SJSA1 (cell line): ENCODE measurements around the gene TRIM66. TPM values are rescaled to one million over a fixed set of nuclear protein-coding genes. Genes with fewer than 3 reads are reported as not detected.

Experiments
- DNase-seq, 2 experiments: peaks; one replicate each; pipeline ENCODE4 v3.0.0-alpha.2; 2015 to 2020; ENCODE audit warnings: low spot score in 2 of 2, low read depth in 1 of 2
- H3K27ac ChIP-seq: fragments of 250-450 bp; sonication (Bioruptor Pico); 2 replicates; pipeline ENCODE4 v1.5.1; 2020; ENCODE audit warnings: mild to moderate bottlenecking, moderate library complexity
- H3K27me3 ChIP-seq: fragments of 250-450 bp; sonication (Bioruptor Pico); replicated peaks from 2 replicates; pipeline ENCODE4 v1.5.1; 2020; ENCODE audit warnings: mild to moderate bottlenecking, moderate library complexity
- H3K36me3 ChIP-seq: fragments of 250-450 bp; sonication (Bioruptor Pico); 2 replicates; pipeline ENCODE4 v1.5.1; 2020; ENCODE audit warnings: mild to moderate bottlenecking
- H3K4me1 ChIP-seq: fragments of 250-450 bp; sonication (Bioruptor Pico); replicated peaks from 2 replicates; pipeline ENCODE4 v1.6.1; 2021; ENCODE audit warnings: mild to moderate bottlenecking
- H3K4me3 ChIP-seq: fragments of 250-450 bp; sonication (Bioruptor Pico); 2 replicates; pipeline ENCODE4 v1.5.1; 2020; ENCODE audit warnings: mild to moderate bottlenecking
- H3K9me3 ChIP-seq: fragments of 250-450 bp; sonication (Bioruptor Pico); replicated peaks from 2 replicates; pipeline ENCODE4 v1.5.1; 2020; ENCODE audit warnings: mild to moderate bottlenecking
- total RNA-seq: library from RNA; depleted of rRNA; stranded (reverse); fragments of >200 nt; shearing (Covaris generic); gene quantifications from 2 replicates; pipeline ENCODE4 v1.2.3, GENCODE V29; 2014

The TRIM66 gene
- total RNA-seq, 1 experiment from 2014 or later: 3.1 TPM

DNA sequence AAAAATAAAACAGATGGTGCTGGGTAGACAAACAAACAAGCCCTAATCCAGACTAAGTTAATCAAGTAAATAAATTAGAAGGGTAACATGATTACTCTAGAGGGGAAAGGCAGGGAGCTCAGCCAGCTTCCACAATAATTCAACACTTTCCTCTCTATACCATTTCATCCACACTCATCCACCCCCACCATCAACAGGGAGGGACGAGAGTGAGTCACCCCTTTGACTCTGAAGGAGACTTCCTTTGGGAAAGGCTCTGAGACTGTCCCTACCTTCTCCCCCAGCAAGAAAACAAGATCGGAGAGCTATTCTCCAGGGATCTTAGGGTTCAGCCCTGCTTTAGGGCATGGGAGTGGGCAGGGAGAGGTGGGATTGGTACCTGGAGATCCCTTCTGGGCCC is 33.1 kb downstream of the TRIM66 start:
- Histone ChIP-seq H3K4me3 (no peak overlapping the region), H3K36me3 (no peaks in the 10 kb centered on the region), H3K9me3 (no peaks in the 10 kb centered on the region), H3K27me3 (no peaks in the 10 kb centered on the region), H3K27ac (no peak overlapping the region), H3K4me1 (peaks cover 5% of the 10 kb centered on the region)
- DNase-seq: peak in 1 of 2 experiments; percentile 20

DNA sequence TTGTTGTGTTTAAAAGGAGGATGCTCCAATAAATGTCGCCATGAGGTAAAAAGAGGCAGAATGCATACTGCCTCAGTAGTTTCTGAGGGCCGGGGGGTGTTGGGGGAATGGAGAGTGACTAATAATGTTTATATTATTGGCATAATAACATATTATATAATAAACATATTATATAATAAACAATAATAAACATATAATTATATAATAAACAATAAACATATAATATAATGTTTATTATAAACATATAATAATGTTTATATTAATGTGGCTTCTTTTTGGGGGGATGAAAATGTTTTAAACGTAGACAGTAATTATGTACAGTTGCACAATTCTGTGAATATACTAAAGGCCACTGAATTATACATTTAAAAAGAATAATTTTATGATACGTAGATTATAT is 35.6 kb downstream of the TRIM66 start:
- H3K27me3 ChIP-seq: no peaks in the 10 kb centered on the region
- DNase-seq: no peak
- H3K4me1 ChIP-seq: peaks cover 5% of the 10 kb centered on the region
- no peaks in the 10 kb centered on the region for H3K9me3 ChIP-seq
- H3K36me3 ChIP-seq: no peaks in the 10 kb centered on the region
- H3K27ac ChIP-seq: no peak overlapping the region
- no peak overlapping the region for H3K4me3 ChIP-seq

DNA sequence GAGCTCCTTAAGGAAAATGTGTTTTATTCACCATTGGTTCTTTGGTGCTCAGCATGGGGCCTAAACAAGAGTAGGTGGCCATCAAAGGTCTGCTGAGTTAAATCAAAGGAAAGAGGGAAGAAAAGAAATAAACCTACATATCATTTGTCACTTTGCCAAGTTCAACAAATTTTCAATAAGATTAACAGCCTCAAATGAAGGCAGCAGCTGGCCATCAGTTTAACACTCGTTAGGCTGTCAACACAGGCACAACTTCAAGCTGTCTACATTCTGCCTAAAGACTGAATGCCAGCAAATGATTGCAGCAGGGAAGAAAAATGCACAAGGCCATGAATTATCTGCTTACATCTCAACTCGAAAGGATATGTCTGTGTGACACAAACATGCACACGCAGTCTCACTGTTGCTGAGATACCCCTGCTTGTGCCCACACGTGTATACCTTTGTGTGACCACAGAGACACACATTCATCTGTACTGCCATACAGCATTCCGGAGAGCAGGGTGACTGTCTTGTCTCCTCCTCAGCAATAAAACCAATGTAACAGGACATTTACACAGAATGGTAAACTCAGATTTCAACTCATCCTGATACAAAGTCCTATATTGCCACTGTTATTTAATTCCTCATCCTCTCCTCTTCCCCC is 40.1 kb downstream of the TRIM66 start:
- no peaks in the 10 kb centered on the region for H3K4me1 ChIP-seq
- H3K36me3 ChIP-seq: no peaks in the 10 kb centered on the region
- H3K4me3 ChIP-seq: no peak overlapping the region
- no peaks in the 10 kb centered on the region for H3K27me3 ChIP-seq
- H3K9me3 ChIP-seq: no peaks in the 10 kb centered on the region
- H3K27ac ChIP-seq: no peak overlapping the region
- DNase-seq: no peak

- H3K36me3 ChIP-seq: no peaks in the 10 kb centered on the region
- no peaks in the 10 kb centered on the region for H3K27me3 ChIP-seq
- DNase-seq: no peak
- H3K4me3 ChIP-seq: no peak overlapping the region
- H3K27ac ChIP-seq: no peak overlapping the region
- H3K9me3 ChIP-seq: no peaks in the 10 kb centered on the region
- no peaks in the 10 kb centered on the region for H3K4me1 ChIP-seq
Measured at GRCh38 chr11:8641332-8641731, 41.1 kb downstream of the TRIM66 start.

GRCh38 chr11:8640267-8640906 is 42.1 kb downstream of the TRIM66 start:
- DNase-seq: no peak
- Histone ChIP-seq H3K4me1 (no peaks in the 10 kb centered on the region), H3K4me3 (no peak overlapping the region), H3K27ac (no peak overlapping the region), H3K27me3 (no peaks in the 10 kb centered on the region), H3K36me3 (no peaks in the 10 kb centered on the region), H3K9me3 (no peaks in the 10 kb centered on the region)

DNA sequence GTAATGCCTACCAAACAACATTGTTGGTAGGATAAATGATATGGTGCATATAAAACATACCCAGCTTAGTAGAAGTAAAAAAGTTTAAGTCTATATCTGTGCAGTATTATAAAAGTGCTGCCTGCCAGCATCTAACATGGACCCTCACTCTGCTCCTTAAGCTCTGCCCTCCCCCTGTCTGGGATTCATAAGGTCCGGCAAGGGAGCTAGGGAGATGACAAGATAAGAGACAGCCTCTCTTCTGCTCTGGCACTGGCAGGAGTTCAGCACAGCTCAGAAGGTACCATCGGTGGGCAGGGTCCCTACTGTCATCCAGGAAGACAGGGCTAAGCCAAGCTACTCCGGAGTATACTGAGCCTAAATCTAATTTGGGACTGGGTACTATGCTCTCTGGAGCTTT is 42.8 kb downstream of the TRIM66 start:
- no peaks in the 10 kb centered on the region for H3K36me3 ChIP-seq
- H3K4me1 ChIP-seq: no peaks in the 10 kb centered on the region
- no peak overlapping the region for H3K4me3 ChIP-seq
- DNase-seq: no peak
- H3K9me3 ChIP-seq: no peaks in the 10 kb centered on the region
- no peak overlapping the region for H3K27ac ChIP-seq
- no peaks in the 10 kb centered on the region for H3K27me3 ChIP-seq

- Histone ChIP-seq H3K4me1 (no peaks in the 10 kb centered on the region), H3K4me3 (no peak overlapping the region), H3K27ac (no peak overlapping the region), H3K36me3 (no peaks in the 10 kb centered on the region), H3K9me3 (no peaks in the 10 kb centered on the region), H3K27me3 (no peaks in the 10 kb centered on the region)
- DNase-seq: no peak
Measured at GRCh38 chr11:8638300-8638699, 44.2 kb downstream of the TRIM66 start.

- no peaks in the 10 kb centered on the region for H3K36me3 ChIP-seq
- H3K9me3 ChIP-seq: no peaks in the 10 kb centered on the region
- no peaks in the 10 kb centered on the region for H3K27me3 ChIP-seq
- H3K4me3 ChIP-seq: no peak overlapping the region
- no peaks in the 10 kb centered on the region for H3K4me1 ChIP-seq
- DNase-seq: no peak
- H3K27ac ChIP-seq: no peak overlapping the region
Measured at GRCh38 chr11:8636127-8636526, 46.3 kb downstream of the TRIM66 start.

GRCh38 chr11:8634498-8634897 is 48.0 kb downstream of the TRIM66 start:
- H3K4me1 ChIP-seq: no peaks in the 10 kb centered on the region
- H3K36me3 ChIP-seq: no peaks in the 10 kb centered on the region
- DNase-seq: no peak
- H3K4me3 ChIP-seq: no peak overlapping the region
- no peaks in the 10 kb centered on the region for H3K9me3 ChIP-seq
- no peak overlapping the region for H3K27ac ChIP-seq
- H3K27me3 ChIP-seq: no peaks in the 10 kb centered on the region

DNA sequence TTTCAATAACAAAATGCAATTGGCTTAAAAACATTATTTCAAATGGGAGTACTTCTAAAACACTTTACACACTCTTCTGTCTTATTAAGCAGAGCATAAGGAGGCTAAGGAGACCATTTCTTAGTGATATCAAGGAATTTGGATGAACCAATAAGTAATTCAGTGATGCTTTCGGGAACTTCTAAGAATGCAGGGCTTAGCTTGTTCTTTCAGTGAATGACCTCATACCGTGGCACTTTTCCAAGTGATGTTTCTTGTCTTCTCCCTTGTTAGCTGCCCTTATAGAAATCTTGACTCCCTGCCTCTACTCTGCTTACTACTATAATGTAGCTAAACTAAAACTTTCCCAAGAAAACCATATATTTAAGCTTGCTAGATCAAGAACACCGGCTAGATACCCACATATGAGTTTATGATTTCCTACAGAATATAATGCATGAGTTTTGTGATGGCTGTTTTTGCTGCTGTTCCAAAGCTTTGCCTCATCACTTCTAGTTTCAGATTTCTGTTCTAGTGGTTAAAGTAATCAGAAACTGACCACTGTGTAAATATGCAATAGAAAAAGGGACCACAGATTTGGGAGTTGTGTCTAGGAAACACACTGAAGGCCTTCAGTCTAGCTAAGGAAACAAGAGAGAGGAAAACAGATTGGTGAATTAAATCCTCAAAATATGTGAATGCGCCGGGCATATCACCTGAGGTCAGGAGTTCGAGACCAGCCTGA is 50.9 kb downstream of the TRIM66 start:
- Histone ChIP-seq H3K36me3 (no peaks in the 10 kb centered on the region), H3K9me3 (no peaks in the 10 kb centered on the region), H3K27ac (no peak overlapping the region), H3K4me3 (no peak overlapping the region), H3K27me3 (no peaks in the 10 kb centered on the region), H3K4me1 (peaks cover 8% of the 10 kb centered on the region; the same call in 1 of the 2 replicates)
- peak in 1 of 2 experiments; percentile 7 for DNase-seq

GRCh38 chr11:8624698-8625097 is 57.8 kb downstream of the TRIM66 start:
- H3K9me3 ChIP-seq: no peaks in the 10 kb centered on the region
- H3K4me1 ChIP-seq: peaks cover 8% of the 10 kb centered on the region; the same call in 1 of the 2 replicates
- H3K27me3 ChIP-seq: no peaks in the 10 kb centered on the region
- H3K36me3 ChIP-seq: no peaks in the 10 kb centered on the region
- no peak overlapping the region for H3K4me3 ChIP-seq
- no peak overlapping the region for H3K27ac ChIP-seq
- DNase-seq: no peak

DNA sequence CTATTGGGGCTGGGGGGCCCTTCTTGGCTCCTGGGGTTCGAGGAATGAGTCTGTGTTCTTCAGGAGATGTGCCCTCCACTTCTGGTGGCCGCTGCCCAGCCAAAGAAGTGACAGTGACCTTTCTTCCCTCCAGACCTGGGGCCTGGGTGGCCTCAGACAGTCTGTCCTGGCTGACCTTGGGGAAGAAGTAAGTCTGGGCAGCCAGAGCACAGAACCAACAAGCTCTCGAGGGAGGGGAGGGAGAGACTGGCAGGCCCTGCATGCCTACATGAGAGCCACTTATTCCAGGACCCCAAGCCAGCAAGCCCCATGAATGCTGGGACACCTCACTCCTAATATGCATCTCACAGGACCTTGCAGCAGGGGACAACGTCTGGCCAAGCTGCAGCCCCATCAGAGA is 61.3 kb downstream of the TRIM66 start:
- no peaks in the 10 kb centered on the region for H3K4me1 ChIP-seq
- no peak overlapping the region for H3K4me3 ChIP-seq
- no peaks in the 10 kb centered on the region for H3K27me3 ChIP-seq
- H3K27ac ChIP-seq: no peak overlapping the region
- DNase-seq: no peak
- H3K9me3 ChIP-seq: no peaks in the 10 kb centered on the region
- H3K36me3 ChIP-seq: no peaks in the 10 kb centered on the region

- Histone ChIP-seq H3K36me3 (no peaks in the 10 kb centered on the region), H3K27me3 (no peaks in the 10 kb centered on the region), H3K4me1 (no peaks in the 10 kb centered on the region), H3K27ac (no peak overlapping the region), H3K9me3 (no peaks in the 10 kb centered on the region), H3K4me3 (no peak overlapping the region)
- DNase-seq: no peak
Measured at GRCh38 chr11:8617063-8617462, 65.4 kb downstream of the TRIM66 start.

- H3K9me3 ChIP-seq: no peaks in the 10 kb centered on the region
- no peaks in the 10 kb centered on the region for H3K36me3 ChIP-seq
- no peaks in the 10 kb centered on the region for H3K4me1 ChIP-seq
- no peak for DNase-seq
- no peak overlapping the region for H3K27ac ChIP-seq
- no peak overlapping the region for H3K4me3 ChIP-seq
- no peaks in the 10 kb centered on the region for H3K27me3 ChIP-seq
Measured at GRCh38 chr11:8615291-8616032, 67.0 kb downstream of the TRIM66 start.
